ENCODE results near the gene ATP8B4. TPM values are rescaled to one million over a fixed set of nuclear protein-coding genes. Genes with fewer than 3 reads are reported as not detected.

The ATP8B4 gene
- total RNA-seq, 1 donor from 2014 or later = 9.4 TPM

DNA sequence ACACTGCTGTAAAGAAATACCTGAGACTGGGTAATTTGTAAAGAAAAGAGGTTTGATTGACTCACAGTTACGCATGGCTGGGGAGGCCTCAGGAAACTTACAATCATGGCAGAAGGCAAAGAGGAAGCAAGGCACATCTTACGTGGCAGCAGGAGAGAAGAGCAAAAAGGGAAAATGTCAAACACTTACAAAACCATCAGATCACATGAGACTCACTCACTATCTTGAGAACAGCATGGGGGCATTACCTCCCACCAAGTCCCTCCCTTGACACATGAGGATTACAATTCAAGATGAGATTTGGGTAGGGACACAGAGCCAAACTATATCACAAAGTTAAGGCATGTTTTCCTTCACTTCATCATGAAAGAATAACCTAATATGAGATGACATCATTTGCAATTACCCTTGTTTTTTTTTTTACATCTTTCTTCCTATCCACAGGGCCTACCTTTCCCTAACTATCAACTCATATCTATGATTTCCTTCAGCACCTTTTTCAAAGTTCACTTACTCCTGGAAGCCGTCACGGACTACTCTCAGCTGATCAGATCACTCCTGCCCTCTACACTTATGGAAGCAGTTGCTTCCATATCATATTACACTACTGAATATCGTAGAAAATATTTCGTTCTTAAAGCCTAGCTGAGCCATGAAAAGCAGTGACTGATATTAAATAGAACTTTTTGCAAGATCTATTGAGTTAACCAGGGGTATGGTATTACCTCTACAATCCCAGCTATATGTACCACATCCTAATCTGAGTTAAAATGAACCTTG is 25.5 kb upstream of the ATP8B4 start:
- ATAC-seq = no peak
- Histone ChIP-seq H3K36me3 (no peaks in the 10 kb centered on the region), H3K4me3 (no peak overlapping the region), H3K27ac (no peak overlapping the region), H3K27me3 (no peaks in the 10 kb centered on the region), H3K9me3 (no peaks in the 10 kb centered on the region), H3K4me1 (no peaks in the 10 kb centered on the region)
- TF ChIP-seq, protein P1, sequence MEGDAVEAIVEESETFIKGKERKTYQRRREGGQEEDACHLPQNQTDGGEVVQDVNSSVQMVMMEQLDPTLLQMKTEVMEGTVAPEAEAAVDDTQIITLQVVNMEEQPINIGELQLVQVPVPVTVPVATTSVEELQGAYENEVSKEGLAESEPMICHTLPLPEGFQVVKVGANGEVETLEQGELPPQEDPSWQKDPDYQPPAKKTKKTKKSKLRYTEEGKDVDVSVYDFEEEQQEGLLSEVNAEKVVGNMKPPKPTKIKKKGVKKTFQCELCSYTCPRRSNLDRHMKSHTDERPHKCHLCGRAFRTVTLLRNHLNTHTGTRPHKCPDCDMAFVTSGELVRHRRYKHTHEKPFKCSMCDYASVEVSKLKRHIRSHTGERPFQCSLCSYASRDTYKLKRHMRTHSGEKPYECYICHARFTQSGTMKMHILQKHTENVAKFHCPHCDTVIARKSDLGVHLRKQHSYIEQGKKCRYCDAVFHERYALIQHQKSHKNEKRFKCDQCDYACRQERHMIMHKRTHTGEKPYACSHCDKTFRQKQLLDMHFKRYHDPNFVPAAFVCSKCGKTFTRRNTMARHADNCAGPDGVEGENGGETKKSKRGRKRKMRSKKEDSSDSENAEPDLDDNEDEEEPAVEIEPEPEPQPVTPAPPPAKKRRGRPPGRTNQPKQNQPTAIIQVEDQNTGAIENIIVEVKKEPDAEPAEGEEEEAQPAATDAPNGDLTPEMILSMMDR (IDR thresholded peaks at IDR 0.05) = no peak
- no peak for DNase-seq
- intact Hi-C loops (cut with DNase I) = no loop called here

DNA sequence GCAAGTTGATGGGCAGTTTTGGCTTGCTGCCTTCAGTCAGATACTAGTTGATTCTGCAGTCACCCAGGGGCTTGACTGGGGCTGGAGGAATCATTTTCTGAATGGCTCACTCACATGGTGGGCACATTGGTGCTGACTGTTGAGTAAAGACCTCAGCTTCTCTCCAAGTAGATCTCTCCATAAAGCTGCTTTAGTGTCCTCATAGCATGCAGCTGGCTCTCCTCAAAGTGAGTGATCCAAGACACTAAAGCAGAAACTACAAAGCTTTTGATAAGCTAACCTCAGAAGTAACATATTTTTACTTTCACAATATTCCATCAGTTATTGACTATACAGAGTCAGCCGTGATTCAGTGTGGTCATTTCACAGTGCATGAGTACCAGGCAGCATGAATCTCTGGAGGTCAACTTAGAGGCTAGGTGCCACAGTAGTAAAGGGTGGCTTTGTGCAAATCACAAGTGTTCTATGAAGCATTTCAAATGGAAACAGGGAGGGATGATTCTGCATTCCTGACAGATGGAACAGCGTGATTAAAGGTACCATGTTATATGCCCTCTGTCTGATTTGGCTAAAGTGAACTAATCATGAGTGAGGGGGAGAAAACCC is 24.3 kb upstream of the ATP8B4 start:
- TF ChIP-seq, protein P1 (IDR thresholded peaks at IDR 0.05) = no peak
- intact Hi-C loops (cut with DNase I) = no loop called here
- no peaks in the 10 kb centered on the region for H3K36me3 ChIP-seq
- no peaks in the 10 kb centered on the region for H3K27me3 ChIP-seq
- no peak for DNase-seq
- no peaks in the 10 kb centered on the region for H3K4me1 ChIP-seq
- H3K4me3 ChIP-seq = no peak overlapping the region
- no peak for ATAC-seq
- no peak overlapping the region for H3K27ac ChIP-seq
- H3K9me3 ChIP-seq = no peaks in the 10 kb centered on the region

DNA sequence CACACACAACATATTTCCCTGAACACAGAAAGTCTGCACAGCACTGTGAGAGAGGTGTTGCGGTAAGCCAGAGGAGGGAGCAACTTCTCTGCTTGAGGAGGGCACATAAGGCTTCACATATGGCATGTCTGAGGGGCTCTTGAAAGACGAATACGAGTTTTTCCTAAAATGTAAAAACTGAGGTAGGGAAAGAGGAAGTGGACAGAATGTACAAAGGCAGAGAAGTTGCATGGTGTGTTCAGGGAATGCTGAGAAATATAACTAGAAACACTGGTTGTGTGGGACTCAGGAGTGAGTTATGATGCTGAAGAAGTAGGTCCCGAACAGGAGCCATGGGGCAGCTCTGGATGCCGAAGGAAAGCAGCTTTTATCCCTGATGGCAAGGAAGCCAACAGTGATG is 22.8 kb upstream of the ATP8B4 start:
- TF ChIP-seq, protein P1 (IDR thresholded peaks at IDR 0.05) = no peak
- ATAC-seq (no peak), DNase-seq (no peak)
- Histone ChIP-seq H3K27me3 (no peaks in the 10 kb centered on the region), H3K9me3 (no peaks in the 10 kb centered on the region), H3K27ac (no peak overlapping the region), H3K4me1 (no peaks in the 10 kb centered on the region), H3K4me3 (no peak overlapping the region), H3K36me3 (no peaks in the 10 kb centered on the region)
- intact Hi-C loops (cut with DNase I) = no loop called here

DNA sequence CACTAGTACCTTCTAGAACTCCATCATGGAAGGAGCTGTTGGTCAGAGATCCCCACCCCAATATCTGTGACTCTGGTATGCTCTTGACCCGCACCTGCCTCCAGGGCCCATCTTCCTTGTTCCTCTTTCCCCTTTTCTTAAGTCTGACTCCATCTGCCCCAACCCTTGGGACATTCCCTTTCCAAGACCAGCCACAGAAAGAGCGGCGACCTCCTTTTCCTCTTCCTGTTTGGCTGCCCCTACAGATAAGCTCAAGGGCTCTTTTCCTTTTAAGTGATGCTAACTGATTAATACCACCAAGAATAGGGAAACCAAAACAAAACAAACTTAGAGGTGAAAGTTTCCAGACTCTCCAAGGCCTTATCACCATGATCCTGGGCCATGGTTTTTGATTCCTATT is 21.9 kb upstream of the ATP8B4 start:
- TF ChIP-seq, protein P1 (IDR thresholded peaks at IDR 0.05) = no peak
- ATAC-seq (no peak), DNase-seq (no peak)
- H3K27ac ChIP-seq = no peak overlapping the region
- H3K9me3 ChIP-seq = no peaks in the 10 kb centered on the region
- H3K4me1 ChIP-seq = no peaks in the 10 kb centered on the region
- intact Hi-C loops (cut with DNase I) = no loop called here
- H3K4me3 ChIP-seq = no peak overlapping the region
- H3K27me3 ChIP-seq = no peaks in the 10 kb centered on the region
- H3K36me3 ChIP-seq = no peaks in the 10 kb centered on the region

DNA sequence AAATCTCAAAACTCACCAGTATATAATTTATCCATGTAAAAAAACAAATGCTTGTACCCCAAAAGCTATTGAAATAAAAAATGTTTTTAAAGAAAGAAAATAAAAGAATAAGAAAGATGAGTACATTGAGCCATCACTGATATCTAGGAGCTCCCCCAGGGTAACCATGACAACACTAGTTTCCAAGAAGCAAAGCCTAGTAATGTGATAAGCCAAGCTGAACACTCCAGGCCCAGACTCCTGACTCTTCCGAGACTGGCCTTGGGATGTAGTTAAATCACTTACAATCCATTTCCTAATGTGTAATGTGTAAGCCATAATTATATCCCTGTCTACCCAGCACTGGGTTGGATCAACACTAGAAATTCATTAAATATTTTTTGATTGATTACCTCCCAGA is 21.1 kb upstream of the ATP8B4 start:
- H3K4me3 ChIP-seq = no peak overlapping the region
- no peak overlapping the region for H3K27ac ChIP-seq
- no peak for DNase-seq
- H3K36me3 ChIP-seq = no peaks in the 10 kb centered on the region
- no peaks in the 10 kb centered on the region for H3K9me3 ChIP-seq
- intact Hi-C loops (cut with DNase I) = no loop called here
- H3K4me1 ChIP-seq = peaks cover under 1% of the 10 kb centered on the region
- no peaks in the 10 kb centered on the region for H3K27me3 ChIP-seq
- TF ChIP-seq, protein P1 (IDR thresholded peaks at IDR 0.05) = no peak
- no peak for ATAC-seq

All from upper lobe of right lung (tissue), 1 donor.